ENCODE measurements around the gene MYO3B.
"Not testable (repeated sequence)": the region's sequence is repeated elsewhere in the genome, so short reads cannot be mapped to it uniquely, and the experiment has no call there.

Gene MYO3B

GRCh38 chr2:170386554-170386953 is 208.6 kb downstream of the MYO3B start:
- DNase-seq = no peak

- DNase-seq = no peak
These were observed 213.1 kb downstream of the MYO3B start for GRCh38 chr2:170391018-170391417.

GRCh38 chr2:170391697-170392096 is 213.8 kb downstream of the MYO3B start:
- no peak for DNase-seq

- DNase-seq = no peak
These were observed 216.0 kb downstream of the MYO3B start for GRCh38 chr2:170393861-170394498.

GRCh38 chr2:170394641-170395387 is 216.9 kb downstream of the MYO3B start:
- DNase-seq = no peak

- DNase-seq = no peak
These were observed 219.0 kb downstream of the MYO3B start for GRCh38 chr2:170396799-170397459.

GRCh38 chr2:170401187-170401586 is 223.2 kb downstream of the MYO3B start:
- no peak for DNase-seq

- no peak for DNase-seq
These were observed 226.9 kb downstream of the MYO3B start for GRCh38 chr2:170404846-170405245.

GRCh38 chr2:170405326-170405725 is 227.4 kb downstream of the MYO3B start:
- no peak for DNase-seq

- DNase-seq = no peak
These were observed 230.7 kb downstream of the MYO3B start for GRCh38 chr2:170408461-170409163.

- DNase-seq = peak; percentile 52
These were observed 231.2 kb downstream of the MYO3B start for GRCh38 chr2:170409164-170409535.

- no peak for DNase-seq
These were observed 233.7 kb downstream of the MYO3B start for GRCh38 chr2:170411660-170412059.

- DNase-seq = no peak
These were observed 243.2 kb downstream of the MYO3B start for GRCh38 chr2:170420961-170421687.

GRCh38 chr2:170423919-170424318 is 246.0 kb downstream of the MYO3B start:
- DNase-seq = no peak

- no peak for DNase-seq
These were observed 247.4 kb downstream of the MYO3B start for GRCh38 chr2:170425281-170425751.

GRCh38 chr2:170428868-170429267 is 250.9 kb downstream of the MYO3B start:
- DNase-seq = no peak

GRCh38 chr2:170432823-170433222 is 254.9 kb downstream of the MYO3B start:
- no peak for DNase-seq

GRCh38 chr2:170433448-170433847 is 255.5 kb downstream of the MYO3B start:
- DNase-seq = no peak

- not testable (repeated sequence) for DNase-seq
These were observed 256.4 kb downstream of the MYO3B start for GRCh38 chr2:170434396-170434795.

GRCh38 chr2:170434900-170435621 is 257.1 kb downstream of the MYO3B start:
- no peak for DNase-seq

GRCh38 chr2:170436077-170436943 is 258.4 kb downstream of the MYO3B start:
- DNase-seq = no peak
